NT2/D1 (cell line): Measurements from ENCODE around the gene ZNF621.

ENCODE experiments used
- SUZ12 ChIP-seq: IDR thresholded peaks from 2 replicates; pipeline ENCODE4 v1.6.1; 2011; ENCODE audit not compliant: insufficient read length, insufficient read depth; ENCODE audit errors: extremely low read depth
- ZNF274 ChIP-seq: IDR thresholded peaks from 2 replicates; pipeline ENCODE4 v1.6.1; 2011; ENCODE audit warnings: mild to moderate bottlenecking, low read depth, low read length

- TF ChIP-seq ZNF274: no peak
- no peak for TF ChIP-seq SUZ12
Measured at GRCh38 chr3:40580494-40581091, 55.8 kb downstream of the ZNF621 start.
